ENCODE measurements around the gene MAMDC4.

MAMDC4 gene

DNA sequence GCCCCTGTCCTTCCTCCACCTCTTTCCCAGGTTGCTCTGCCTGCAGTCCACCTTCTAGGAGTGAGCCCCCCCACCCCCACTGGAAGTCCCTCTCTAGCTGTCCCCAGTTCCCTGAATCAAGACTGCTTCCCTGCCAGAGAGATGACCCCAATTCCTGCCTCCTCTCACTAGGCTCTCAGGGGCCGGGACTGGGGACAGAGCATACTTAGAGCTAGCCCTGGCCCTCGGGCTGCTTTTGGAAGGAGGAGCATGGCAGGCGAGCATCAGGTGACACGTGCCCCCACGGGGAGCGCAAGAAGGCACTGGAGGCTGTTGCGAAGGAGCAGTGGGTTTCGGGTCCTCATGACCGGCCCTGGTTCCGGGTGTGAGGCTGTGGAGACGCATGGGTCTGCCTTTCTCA is 43.9 kb downstream of the MAMDC4 start:
- no peak overlapping the region for H3K27ac ChIP-seq (replicated peaks)
- TF ChIP-seq, protein P1, sequence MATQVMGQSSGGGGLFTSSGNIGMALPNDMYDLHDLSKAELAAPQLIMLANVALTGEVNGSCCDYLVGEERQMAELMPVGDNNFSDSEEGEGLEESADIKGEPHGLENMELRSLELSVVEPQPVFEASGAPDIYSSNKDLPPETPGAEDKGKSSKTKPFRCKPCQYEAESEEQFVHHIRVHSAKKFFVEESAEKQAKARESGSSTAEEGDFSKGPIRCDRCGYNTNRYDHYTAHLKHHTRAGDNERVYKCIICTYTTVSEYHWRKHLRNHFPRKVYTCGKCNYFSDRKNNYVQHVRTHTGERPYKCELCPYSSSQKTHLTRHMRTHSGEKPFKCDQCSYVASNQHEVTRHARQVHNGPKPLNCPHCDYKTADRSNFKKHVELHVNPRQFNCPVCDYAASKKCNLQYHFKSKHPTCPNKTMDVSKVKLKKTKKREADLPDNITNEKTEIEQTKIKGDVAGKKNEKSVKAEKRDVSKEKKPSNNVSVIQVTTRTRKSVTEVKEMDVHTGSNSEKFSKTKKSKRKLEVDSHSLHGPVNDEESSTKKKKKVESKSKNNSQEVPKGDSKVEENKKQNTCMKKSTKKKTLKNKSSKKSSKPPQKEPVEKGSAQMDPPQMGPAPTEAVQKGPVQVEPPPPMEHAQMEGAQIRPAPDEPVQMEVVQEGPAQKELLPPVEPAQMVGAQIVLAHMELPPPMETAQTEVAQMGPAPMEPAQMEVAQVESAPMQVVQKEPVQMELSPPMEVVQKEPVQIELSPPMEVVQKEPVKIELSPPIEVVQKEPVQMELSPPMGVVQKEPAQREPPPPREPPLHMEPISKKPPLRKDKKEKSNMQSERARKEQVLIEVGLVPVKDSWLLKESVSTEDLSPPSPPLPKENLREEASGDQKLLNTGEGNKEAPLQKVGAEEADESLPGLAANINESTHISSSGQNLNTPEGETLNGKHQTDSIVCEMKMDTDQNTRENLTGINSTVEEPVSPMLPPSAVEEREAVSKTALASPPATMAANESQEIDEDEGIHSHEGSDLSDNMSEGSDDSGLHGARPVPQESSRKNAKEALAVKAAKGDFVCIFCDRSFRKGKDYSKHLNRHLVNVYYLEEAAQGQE (IDR thresholded peaks at IDR 0.05; ENCODE audit: insufficient replicate concordance, low read depth), result no peak
- TF ChIP-seq, protein P2, sequence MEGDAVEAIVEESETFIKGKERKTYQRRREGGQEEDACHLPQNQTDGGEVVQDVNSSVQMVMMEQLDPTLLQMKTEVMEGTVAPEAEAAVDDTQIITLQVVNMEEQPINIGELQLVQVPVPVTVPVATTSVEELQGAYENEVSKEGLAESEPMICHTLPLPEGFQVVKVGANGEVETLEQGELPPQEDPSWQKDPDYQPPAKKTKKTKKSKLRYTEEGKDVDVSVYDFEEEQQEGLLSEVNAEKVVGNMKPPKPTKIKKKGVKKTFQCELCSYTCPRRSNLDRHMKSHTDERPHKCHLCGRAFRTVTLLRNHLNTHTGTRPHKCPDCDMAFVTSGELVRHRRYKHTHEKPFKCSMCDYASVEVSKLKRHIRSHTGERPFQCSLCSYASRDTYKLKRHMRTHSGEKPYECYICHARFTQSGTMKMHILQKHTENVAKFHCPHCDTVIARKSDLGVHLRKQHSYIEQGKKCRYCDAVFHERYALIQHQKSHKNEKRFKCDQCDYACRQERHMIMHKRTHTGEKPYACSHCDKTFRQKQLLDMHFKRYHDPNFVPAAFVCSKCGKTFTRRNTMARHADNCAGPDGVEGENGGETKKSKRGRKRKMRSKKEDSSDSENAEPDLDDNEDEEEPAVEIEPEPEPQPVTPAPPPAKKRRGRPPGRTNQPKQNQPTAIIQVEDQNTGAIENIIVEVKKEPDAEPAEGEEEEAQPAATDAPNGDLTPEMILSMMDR (IDR thresholded peaks at IDR 0.05; ENCODE audit: insufficient read depth, low read length), result no peak
- no peak for TF ChIP-seq POLR2AphosphoS5 (IDR thresholded peaks at IDR 0.05; ENCODE audit: low read depth)
- no peak for TF ChIP-seq SPI1 (IDR thresholded peaks at IDR 0.05; ENCODE audit: borderline replicate concordance, low read depth)
- no peak for TF ChIP-seq GABPA (IDR thresholded peaks at IDR 0.05; ENCODE audit: low read depth)

DNA sequence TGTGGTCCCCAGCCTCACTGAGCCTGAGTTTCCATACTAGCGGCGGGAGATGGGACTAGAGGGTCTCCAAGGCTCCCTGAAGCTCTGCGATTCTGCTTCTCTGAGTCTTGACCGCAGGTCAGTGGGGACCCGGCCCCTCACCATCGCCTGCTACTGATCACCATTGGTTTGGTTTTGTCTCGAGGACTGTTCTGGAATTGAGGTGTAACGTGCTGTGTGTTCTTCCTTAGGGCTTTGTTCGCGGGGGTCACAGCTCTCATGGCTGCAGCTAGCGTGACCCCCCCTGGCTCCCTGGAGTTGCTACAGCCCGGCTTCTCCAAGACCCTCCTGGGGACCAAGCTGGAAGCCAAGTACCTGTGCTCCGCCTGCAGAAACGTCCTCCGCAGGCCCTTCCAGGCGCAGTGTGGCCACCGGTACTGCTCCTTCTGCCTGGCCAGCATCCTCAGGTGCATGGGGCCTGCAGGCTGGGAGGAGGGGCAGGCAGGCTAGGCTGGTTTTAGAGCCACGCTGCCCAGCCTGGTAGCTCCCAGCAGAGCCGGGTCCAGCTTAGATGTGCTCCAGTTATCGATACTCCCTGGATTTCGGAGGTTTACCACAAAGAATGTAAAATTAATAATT is 46.4 kb downstream of the MAMDC4 start:
- no peak for DNase-seq (ENCODE audit: low read depth in 1 of 2, low spot score in 1 of 2)
- H3K4me3 ChIP-seq (replicated peaks; ENCODE audit: insufficient read depth, low read length), result no peak overlapping the region
- no peak overlapping the region for H3K27ac ChIP-seq (replicated peaks)

More for the DNA sequence above, 43.9 kb downstream of the MAMDC4 start:
- Histone ChIP-seq H3K4me3 (replicated peaks; ENCODE audit: insufficient read depth, low read length) (no peak overlapping the region), H3K27me3 (ENCODE audit: insufficient read depth, poor library complexity, severe bottlenecking) (no peaks in the 10 kb centered on the region)
- no peak for DNase-seq (ENCODE audit: low read depth in 1 of 2, low spot score in 1 of 2)

DNA sequence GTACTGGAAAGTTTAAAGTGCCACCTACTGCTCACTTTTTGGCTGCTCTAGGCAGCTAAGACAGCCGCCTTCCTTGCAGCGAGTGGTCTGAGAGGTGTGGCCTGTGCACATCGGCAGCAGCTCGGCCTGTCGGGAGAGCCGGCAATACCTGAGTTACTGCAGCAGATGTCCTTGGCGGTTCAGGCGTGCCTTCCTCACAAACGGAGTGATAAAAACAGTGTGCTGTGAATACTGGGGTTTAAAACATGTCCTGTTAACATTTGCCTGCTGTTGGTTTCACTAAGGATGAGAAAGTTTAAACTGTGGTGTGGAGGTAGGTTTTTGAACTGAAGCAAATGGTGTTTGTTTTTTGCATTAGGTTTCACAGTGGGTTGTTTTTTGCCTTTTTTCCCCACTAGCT is 47.0 kb downstream of the MAMDC4 start:
- no peak overlapping the region for H3K27ac ChIP-seq (replicated peaks)
- TF ChIP-seq, protein P1 (IDR thresholded peaks at IDR 0.05; ENCODE audit: insufficient replicate concordance, low read depth), result no peak
- TF ChIP-seq SPI1 (IDR thresholded peaks at IDR 0.05; ENCODE audit: borderline replicate concordance, low read depth), result no peak
- TF ChIP-seq, protein P2 (IDR thresholded peaks at IDR 0.05; ENCODE audit: insufficient read depth, low read length), result no peak
- TF ChIP-seq GABPA (IDR thresholded peaks at IDR 0.05; ENCODE audit: low read depth), result no peak
- no peak for TF ChIP-seq POLR2AphosphoS5 (IDR thresholded peaks at IDR 0.05; ENCODE audit: low read depth)
- no peak for DNase-seq (ENCODE audit: low read depth in 1 of 2, low spot score in 1 of 2)
- H3K27me3 ChIP-seq (ENCODE audit: insufficient read depth, poor library complexity, severe bottlenecking), result no peaks in the 10 kb centered on the region
- H3K4me3 ChIP-seq (replicated peaks; ENCODE audit: insufficient read depth, low read length), result no peak overlapping the region

More for the DNA sequence above, 46.4 kb downstream of the MAMDC4 start:
- H3K27me3 ChIP-seq (ENCODE audit: insufficient read depth, poor library complexity, severe bottlenecking), result no peaks in the 10 kb centered on the region
- TF ChIP-seq, protein P2 (IDR thresholded peaks at IDR 0.05; ENCODE audit: insufficient read depth, low read length), result no peak
- TF ChIP-seq, protein P1 (IDR thresholded peaks at IDR 0.05; ENCODE audit: insufficient replicate concordance, low read depth), result no peak
- no peak for TF ChIP-seq POLR2AphosphoS5 (IDR thresholded peaks at IDR 0.05; ENCODE audit: low read depth)
- TF ChIP-seq SPI1 (IDR thresholded peaks at IDR 0.05; ENCODE audit: borderline replicate concordance, low read depth), result no peak
- TF ChIP-seq GABPA (IDR thresholded peaks at IDR 0.05; ENCODE audit: low read depth), result no peak
